Measurements from ENCODE around the gene TENM4. TPM values are rescaled to one million over a fixed set of nuclear protein-coding genes. Genes with fewer than 3 reads are reported as not detected.

Gene TENM4
- total and polyA plus RNA-seq, 10 of the 15 experiments (the other 5 are each of a cell fraction or from before 2014, with no cell fraction given): 0.03 to 0.12 (median 0.06) TPM; not detected in 7

- TF ChIP-seq IKZF1 (conservative IDR thresholded peaks at IDR 0.05) (no peak), CREM (IDR thresholded peaks at IDR 0.05; ENCODE audit: low read depth) (no peak), MYB (IDR thresholded peaks at IDR 0.05; ENCODE audit: borderline replicate concordance, low read depth, low read length) (no peak), CHD4 (IDR thresholded peaks at IDR 0.05) (no peak), CBX5 (IDR thresholded peaks at IDR 0.05; ENCODE audit: low read depth) (no peak), ESRRA (IDR thresholded peaks at IDR 0.05; ENCODE audit: low read length) (no peak)
- TF ChIP-seq, protein P1, sequence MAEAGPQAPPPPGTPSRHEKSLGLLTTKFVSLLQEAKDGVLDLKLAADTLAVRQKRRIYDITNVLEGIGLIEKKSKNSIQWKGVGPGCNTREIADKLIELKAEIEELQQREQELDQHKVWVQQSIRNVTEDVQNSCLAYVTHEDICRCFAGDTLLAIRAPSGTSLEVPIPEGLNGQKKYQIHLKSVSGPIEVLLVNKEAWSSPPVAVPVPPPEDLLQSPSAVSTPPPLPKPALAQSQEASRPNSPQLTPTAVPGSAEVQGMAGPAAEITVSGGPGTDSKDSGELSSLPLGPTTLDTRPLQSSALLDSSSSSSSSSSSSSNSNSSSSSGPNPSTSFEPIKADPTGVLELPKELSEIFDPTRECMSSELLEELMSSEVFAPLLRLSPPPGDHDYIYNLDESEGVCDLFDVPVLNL (IDR thresholded peaks at IDR 0.05; ENCODE audit: low read depth, low read length): no peak
Measured at GRCh38 chr11:78943154-78943553, 497.7 kb downstream of the TENM4 start (continued).

GRCh38 chr11:78941226-78941851 lies 499.5 kb downstream of the TENM4 start:
- ChIA-PET SMC1A (ENCODE audit: uncharacterized antibody, unreplicated experiment) (no interaction called here), POLR2A (interaction anchor here (0.5 to 0.6 kb wide), 2 partner anchors 12 to 188 kb away, joined by 3 to 5 read pairs; no protein-coding TSS in a partner anchor), RAD21 (ENCODE audit: unreplicated experiment) (no interaction called here), CTCF (interaction anchor here (0.6 kb wide), 1 partner anchor 517 kb away, joined by 3 read pairs; no protein-coding TSS in a partner anchor)
- DNase-seq (ENCODE audit: low read depth, low spot score): no peak
- Histone ChIP-seq H2AFZ (ENCODE audit: control insufficient read depth, low read depth, low read length) (no peak overlapping the region), H3K27ac (ENCODE audit: control insufficient read depth, insufficient read depth) (no peak overlapping the region), H3K27me3 (replicated peaks in 1 of 2; ENCODE audit: control insufficient read depth in 2 of 2, insufficient read depth in 2 of 2, low read length in 1 of 2) (no peaks in the 10 kb centered on the region; a peak in 2 of 4 replicates), H4K20me1 (ENCODE audit: control insufficient read depth, insufficient read depth) (no peaks in the 10 kb centered on the region), H3K4me3 (no peak overlapping the region), H3K9me3 (replicated peaks; ENCODE audit: control insufficient read depth, insufficient read depth, low read length) (no peaks in the 10 kb centered on the region), H3K4me1 (ENCODE audit: control insufficient read depth, insufficient read depth, low read length) (no peaks in the 10 kb centered on the region), H3K79me2 (ENCODE audit: control insufficient read depth, insufficient read depth, low read length) (no peaks in the 10 kb centered on the region), H3K4me2 (ENCODE audit: control insufficient read depth, insufficient read depth) (no peak overlapping the region), H3K36me3 (ENCODE audit: control insufficient read depth in 2 of 2, insufficient read depth in 2 of 2, low read length in 1 of 2) (no peaks in the 10 kb centered on the region), H3K9ac (ENCODE audit: control insufficient read depth, insufficient read depth, low read length) (no peak overlapping the region)
- in situ Hi-C loops (cut with MboI): no loop called here
- WGBS (ENCODE audit: insufficient coverage, insufficient replicate concordance, low lambda C conversion rate, missing lambda C conversion rate): 30% methylated on average over 8 of the region's 10 CpGs
- FAIRE-seq: no peak
- intact Hi-C loops (cut with micrococcal nuclease; ENCODE audit: unreplicated experiment): no loop called here
- no TSS peak for BruUV-seq (replicated peaks)
- ATAC-seq: no peak
- TF ChIP-seq HDGF (IDR thresholded peaks at IDR 0.05) (no peak), ZBTB4 (CRISPR knock-in tag; IDR thresholded peaks at IDR 0.05) (no peak), PAX5 (IDR thresholded peaks at IDR 0.05; ENCODE audit: borderline replicate concordance, low read depth, low read length) (no peak)
- TF ChIP-seq, protein P2, sequence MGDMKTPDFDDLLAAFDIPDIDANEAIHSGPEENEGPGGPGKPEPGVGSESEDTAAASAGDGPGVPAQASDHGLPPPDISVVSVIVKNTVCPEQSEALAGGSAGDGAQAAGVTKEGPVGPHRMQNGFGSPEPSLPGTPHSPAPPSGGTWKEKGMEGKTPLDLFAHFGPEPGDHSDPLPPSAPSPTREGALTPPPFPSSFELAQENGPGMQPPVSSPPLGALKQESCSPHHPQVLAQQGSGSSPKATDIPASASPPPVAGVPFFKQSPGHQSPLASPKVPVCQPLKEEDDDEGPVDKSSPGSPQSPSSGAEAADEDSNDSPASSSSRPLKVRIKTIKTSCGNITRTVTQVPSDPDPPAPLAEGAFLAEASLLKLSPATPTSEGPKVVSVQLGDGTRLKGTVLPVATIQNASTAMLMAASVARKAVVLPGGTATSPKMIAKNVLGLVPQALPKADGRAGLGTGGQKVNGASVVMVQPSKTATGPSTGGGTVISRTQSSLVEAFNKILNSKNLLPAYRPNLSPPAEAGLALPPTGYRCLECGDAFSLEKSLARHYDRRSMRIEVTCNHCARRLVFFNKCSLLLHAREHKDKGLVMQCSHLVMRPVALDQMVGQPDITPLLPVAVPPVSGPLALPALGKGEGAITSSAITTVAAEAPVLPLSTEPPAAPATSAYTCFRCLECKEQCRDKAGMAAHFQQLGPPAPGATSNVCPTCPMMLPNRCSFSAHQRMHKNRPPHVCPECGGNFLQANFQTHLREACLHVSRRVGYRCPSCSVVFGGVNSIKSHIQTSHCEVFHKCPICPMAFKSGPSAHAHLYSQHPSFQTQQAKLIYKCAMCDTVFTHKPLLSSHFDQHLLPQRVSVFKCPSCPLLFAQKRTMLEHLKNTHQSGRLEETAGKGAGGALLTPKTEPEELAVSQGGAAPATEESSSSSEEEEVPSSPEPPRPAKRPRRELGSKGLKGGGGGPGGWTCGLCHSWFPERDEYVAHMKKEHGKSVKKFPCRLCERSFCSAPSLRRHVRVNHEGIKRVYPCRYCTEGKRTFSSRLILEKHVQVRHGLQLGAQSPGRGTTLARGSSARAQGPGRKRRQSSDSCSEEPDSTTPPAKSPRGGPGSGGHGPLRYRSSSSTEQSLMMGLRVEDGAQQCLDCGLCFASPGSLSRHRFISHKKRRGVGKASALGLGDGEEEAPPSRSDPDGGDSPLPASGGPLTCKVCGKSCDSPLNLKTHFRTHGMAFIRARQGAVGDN (IDR thresholded peaks at IDR 0.05): no peak
- TF ChIP-seq, protein P3, sequence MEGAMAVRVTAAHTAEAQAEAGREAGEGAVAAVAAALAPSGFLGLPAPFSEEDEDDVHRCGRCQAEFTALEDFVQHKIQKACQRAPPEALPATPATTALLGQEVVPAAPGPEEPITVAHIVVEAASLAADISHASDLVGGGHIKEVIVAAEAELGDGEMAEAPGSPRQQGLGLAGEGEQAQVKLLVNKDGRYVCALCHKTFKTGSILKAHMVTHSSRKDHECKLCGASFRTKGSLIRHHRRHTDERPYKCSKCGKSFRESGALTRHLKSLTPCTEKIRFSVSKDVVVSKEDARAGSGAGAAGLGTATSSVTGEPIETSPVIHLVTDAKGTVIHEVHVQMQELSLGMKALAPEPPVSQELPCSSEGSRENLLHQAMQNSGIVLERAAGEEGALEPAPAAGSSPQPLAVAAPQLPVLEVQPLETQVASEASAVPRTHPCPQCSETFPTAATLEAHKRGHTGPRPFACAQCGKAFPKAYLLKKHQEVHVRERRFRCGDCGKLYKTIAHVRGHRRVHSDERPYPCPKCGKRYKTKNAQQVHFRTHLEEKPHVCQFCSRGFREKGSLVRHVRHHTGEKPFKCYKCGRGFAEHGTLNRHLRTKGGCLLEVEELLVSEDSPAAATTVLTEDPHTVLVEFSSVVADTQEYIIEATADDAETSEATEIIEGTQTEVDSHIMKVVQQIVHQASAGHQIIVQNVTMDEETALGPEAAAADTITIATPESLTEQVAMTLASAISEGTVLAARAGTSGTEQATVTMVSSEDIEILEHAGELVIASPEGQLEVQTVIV (IDR thresholded peaks at IDR 0.05; ENCODE audit: borderline replicate concordance, partially characterized antibody): no peak
